ENCODE measurements around the gene MADCAM1.

The MADCAM1 gene

GRCh38 chr19:510606-511100 is 14.4 kb downstream of the MADCAM1 start:
- DNase-seq: peak; percentile 92 to 96

GRCh38 chr19:511101-511851 is 15.0 kb downstream of the MADCAM1 start:
- peak; percentile 84 to 91 for DNase-seq

- no peak for DNase-seq
Observed at GRCh38 chr19:512547-513365, 16.5 kb downstream of the MADCAM1 start.

- DNase-seq: no peak
Observed at GRCh38 chr19:513368-514165, 17.3 kb downstream of the MADCAM1 start.

- DNase-seq: no peak
Observed at GRCh38 chr19:514166-514663, 17.9 kb downstream of the MADCAM1 start.

GRCh38 chr19:517721-518597 is 21.7 kb downstream of the MADCAM1 start:
- DNase-seq: no peak

- peak; percentile 55 to 71 for DNase-seq
Observed at GRCh38 chr19:518598-519231, 22.4 kb downstream of the MADCAM1 start.

- DNase-seq: no peak
Observed at GRCh38 chr19:519449-519865, 23.2 kb downstream of the MADCAM1 start.

- DNase-seq: no peak
Observed at GRCh38 chr19:522726-523125, 26.4 kb downstream of the MADCAM1 start.

- no peak for DNase-seq
Observed at GRCh38 chr19:524062-524674, 27.9 kb downstream of the MADCAM1 start.

GRCh38 chr19:525029-525428 is 28.7 kb downstream of the MADCAM1 start:
- DNase-seq: no peak

- no peak for DNase-seq
Observed at GRCh38 chr19:525857-526419, 29.7 kb downstream of the MADCAM1 start.

- DNase-seq: no peak
Observed at GRCh38 chr19:530134-531008, 34.1 kb downstream of the MADCAM1 start.

GRCh38 chr19:531009-531752 is 34.9 kb downstream of the MADCAM1 start:
- peak; percentile 85 to 93 for DNase-seq

- DNase-seq: no peak
Observed at GRCh38 chr19:531753-532560, 35.7 kb downstream of the MADCAM1 start, which contains the start of gene CDC34. CDC34 (plus strand) TSS chr19:531760; CDS start chr19:531932, 172 bp downstream.

- DNase-seq: peak; percentile 41 to 60
Observed at GRCh38 chr19:532561-533363, 36.5 kb downstream of the MADCAM1 start.

Measured in CD4-positive, alpha-beta T cell treated with Interferon alpha-2 for 1 hour (primary cell).